SK-N-MC (cell line): ENCODE measurements around the gene IMP3.

Experiments
- EZH2 ChIP-seq: fragments of 200-600 bp; sonication (generic); IDR thresholded peaks from one replicate; pipeline ENCODE4 v1.6.1; 2017; ENCODE audit warnings: antibody characterized with exemption
- FOXP2 ChIP-seq: optimal IDR thresholded peaks from 2 replicates; pipeline ENCODE3; 2011; ENCODE audit warnings: mild to moderate bottlenecking, moderate library complexity; ENCODE audit not compliant: insufficient read depth; ENCODE audit errors: extremely low read length, control extremely low read depth
- POLR2AphosphoS5 ChIP-seq: IDR thresholded peaks from 2 replicates; pipeline ENCODE4 v1.6.1; 2012; ENCODE audit warnings: mild to moderate bottlenecking, low read depth, low read length, borderline replicate concordance

- TF ChIP-seq POLR2AphosphoS5, result no peak; the same call in 1 of the 2 replicates
- TF ChIP-seq FOXP2, result no peak
- no peak for TF ChIP-seq EZH2
Observed at GRCh38 chr15:75647370-75648155, 7.5 kb upstream of the IMP3 start, which contains the start of gene SNX33.
